Gastrocnemius medialis (tissue), 4 donors: Measurements from ENCODE around the gene TNPO3.

Source experiments
- POLR2A ChIP-seq, 2 donors: fragments of 450-650 bp; IDR thresholded peaks; one replicate each; pipeline ENCODE4 v1.6.1; 2017; ENCODE audit warnings: antibody characterized with exemption in 2 of 2, mild to moderate bottlenecking in 2 of 2, moderate library complexity in 2 of 2
- TF ChIP-seq, protein P1 (sequence below), 5 experiments: fragments of 450-650 bp in 3 of 5; fragments of 200-600 bp in 2 of 5; sonication (generic) in 2 of 5; IDR thresholded peaks in 4 of 5; conservative IDR thresholded peaks in 1 of 5; 1 replicate in 4 of 5; 2 replicates in 1 of 5; pipeline ENCODE4 v1.5.1; 2016 to 2019; ENCODE audit warnings: antibody characterized with exemption in 5 of 5, mild to moderate bottlenecking in 3 of 5, moderate library complexity in 3 of 5

DNA sequence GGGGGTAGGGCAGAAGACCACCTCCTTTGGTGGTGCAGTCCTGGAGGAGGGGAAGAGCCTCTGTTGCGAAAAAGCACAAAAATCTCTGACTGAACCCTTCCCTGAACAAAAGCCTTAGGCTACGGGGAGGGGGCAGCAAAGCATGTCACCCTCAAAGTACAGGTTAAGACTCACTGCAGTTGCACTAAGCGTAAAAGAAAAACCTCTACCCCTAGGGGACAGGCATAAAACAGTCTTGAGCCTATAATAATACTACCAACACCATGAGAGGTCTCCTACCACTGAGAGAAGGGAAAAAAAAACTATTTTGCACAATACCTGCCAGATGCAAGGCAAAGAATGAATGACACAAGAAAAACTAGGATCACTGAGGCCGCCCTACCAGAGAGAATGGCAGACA is 17.3 kb downstream of the TNPO3 start:
- TF ChIP-seq, protein P1, sequence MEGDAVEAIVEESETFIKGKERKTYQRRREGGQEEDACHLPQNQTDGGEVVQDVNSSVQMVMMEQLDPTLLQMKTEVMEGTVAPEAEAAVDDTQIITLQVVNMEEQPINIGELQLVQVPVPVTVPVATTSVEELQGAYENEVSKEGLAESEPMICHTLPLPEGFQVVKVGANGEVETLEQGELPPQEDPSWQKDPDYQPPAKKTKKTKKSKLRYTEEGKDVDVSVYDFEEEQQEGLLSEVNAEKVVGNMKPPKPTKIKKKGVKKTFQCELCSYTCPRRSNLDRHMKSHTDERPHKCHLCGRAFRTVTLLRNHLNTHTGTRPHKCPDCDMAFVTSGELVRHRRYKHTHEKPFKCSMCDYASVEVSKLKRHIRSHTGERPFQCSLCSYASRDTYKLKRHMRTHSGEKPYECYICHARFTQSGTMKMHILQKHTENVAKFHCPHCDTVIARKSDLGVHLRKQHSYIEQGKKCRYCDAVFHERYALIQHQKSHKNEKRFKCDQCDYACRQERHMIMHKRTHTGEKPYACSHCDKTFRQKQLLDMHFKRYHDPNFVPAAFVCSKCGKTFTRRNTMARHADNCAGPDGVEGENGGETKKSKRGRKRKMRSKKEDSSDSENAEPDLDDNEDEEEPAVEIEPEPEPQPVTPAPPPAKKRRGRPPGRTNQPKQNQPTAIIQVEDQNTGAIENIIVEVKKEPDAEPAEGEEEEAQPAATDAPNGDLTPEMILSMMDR (IDR thresholded peaks at IDR 0.05 in 4 of 5, conservative IDR thresholded peaks at IDR 0.05 in 1 of 5): no peak
- TF ChIP-seq POLR2A (IDR thresholded peaks at IDR 0.05): no peak
